Suppressor macrophage treated with lipopolysaccharide for 4 hours (primary cell): ENCODE data around the gene GPAT3.
"Not testable (repeated sequence)": the region's sequence is repeated elsewhere in the genome, so short reads cannot be mapped to it uniquely, and the experiment has no call there.

Experiments
- DNase-seq: peaks from one replicate; pipeline ENCODE4 v3.0.0-alpha.2; 2020

GPAT3 gene

GRCh38 chr4:83605744-83606172 is 69.8 kb downstream of the GPAT3 start:
- DNase-seq, result no peak

DNA sequence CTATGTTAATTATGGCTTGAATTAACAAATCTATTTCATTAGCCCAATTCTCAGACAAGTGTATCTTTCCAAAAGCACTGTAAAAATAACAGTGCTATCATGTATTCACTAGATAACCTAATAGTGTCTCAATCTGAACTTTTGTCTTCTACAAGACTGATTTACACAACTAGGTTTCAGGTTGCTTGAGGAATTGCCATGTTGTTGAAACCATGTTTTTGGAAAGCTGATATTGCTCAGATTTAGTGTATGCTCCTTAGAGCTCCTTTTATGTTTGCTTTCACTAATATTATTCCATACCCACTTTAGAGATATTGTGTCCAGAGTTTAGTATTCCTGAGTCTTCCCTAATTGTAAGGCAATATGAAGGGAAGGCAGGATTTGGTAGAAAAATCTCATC is 70.6 kb downstream of the GPAT3 start:
- no peak for DNase-seq

- no peak for DNase-seq
Measured at GRCh38 chr4:83606898-83607297, 71.0 kb downstream of the GPAT3 start.

DNA sequence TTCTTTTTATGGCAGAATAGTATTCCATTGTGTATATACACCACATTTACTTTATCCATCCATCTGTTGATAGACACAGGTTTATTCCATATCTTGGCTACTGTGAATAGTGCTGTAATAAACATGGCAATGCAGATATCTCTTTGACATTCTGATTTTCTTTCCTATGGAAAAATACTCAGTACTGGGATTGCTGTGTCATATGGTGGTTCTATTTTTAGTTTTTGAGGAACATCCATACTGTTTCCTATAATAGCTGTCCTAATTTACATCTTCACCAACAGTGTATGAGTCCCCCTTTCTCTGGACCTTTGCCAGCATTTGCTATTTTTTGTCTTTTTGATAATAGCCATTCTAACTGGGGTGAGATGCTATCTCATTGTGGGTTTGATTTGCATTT is 73.5 kb downstream of the GPAT3 start:
- DNase-seq, result peak; percentile 8

DNA sequence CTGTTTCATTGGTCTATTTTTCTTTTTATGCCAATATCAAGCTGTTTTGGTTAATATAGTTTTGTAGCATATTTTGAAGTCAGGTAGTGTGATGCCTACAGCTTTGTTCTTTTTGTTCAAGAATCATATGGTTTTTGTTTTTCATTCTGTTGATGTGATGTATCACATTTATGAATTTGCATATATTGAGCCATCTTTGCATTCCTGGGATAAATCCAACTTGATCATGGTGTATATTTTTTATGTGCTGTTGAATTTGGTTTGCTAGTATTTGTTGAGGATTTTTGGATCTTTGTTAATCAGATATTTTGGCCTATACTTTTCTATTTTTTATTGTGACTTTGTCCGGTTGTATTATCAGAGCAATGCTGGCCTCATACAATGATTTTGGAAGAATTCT is 74.8 kb downstream of the GPAT3 start:
- DNase-seq, result no peak

GRCh38 chr4:83613023-83613422 is 77.1 kb downstream of the GPAT3 start:
- DNase-seq, result no peak

DNA sequence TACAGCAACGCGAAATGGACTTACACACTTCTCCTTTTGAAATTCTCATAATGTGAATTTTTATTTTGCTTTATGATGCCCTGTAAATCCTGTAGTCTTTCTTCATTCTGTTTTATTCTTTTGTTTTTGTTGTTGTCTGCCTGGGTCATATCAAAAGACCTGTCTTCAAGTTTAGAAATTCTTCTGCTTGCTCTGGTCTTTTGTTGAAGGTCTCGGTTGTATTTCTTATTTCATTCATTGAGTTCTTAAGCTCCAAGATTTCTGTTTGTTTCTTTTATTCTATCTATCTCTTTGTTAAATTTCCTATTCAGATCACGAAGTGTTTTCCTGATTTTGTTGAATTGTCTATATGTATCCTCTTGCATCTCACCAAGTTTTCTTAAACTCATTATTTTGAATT is 78.1 kb downstream of the GPAT3 start:
- no peak for DNase-seq

DNA sequence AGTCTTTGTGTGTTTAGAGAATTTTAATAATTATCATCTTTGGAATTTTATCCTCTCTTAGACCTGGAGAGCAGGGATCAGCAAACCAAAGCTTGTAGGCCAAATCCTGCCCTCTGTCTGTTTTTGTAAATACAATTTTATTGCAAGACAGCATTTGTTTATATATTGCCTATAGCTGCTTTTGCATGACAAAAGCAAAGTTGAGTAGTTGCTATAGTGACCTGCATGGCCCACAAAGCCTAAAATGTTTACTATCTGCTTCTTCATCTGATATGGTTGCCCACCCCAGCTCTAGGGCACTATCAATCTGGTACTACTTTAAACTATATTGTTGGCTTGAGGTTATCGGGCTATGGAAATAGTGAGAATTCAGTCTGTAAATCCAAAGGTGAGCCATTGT is 80.3 kb downstream of the GPAT3 start:
- DNase-seq, result no peak

- no peak for DNase-seq
Measured at GRCh38 chr4:83617371-83618035, 81.6 kb downstream of the GPAT3 start.

- DNase-seq, result peak; percentile 14
Measured at GRCh38 chr4:83618431-83618830, 82.5 kb downstream of the GPAT3 start.

- peak; percentile 67 for DNase-seq
Measured at GRCh38 chr4:83618991-83619645, 83.2 kb downstream of the GPAT3 start.

DNA sequence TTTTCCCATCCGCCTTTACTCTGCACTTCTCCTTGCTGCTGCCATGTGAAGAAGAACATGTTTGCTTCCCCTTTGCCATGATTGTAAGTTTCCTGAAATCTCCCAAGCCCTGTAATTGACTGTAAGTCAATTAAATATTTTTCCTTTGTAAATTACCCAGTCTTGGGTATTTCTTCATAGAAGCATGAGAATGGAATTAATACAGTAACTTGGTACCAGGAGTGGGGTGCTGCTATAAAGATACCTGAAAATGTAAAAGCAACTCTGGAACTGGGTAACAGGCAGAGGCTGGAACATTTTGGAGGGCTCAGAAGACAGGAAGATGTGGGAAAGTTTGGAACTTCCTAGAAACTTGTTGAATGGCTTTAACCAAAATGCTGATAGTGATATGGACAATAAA is 86.2 kb downstream of the GPAT3 start:
- not testable (repeated sequence) for DNase-seq

DNA sequence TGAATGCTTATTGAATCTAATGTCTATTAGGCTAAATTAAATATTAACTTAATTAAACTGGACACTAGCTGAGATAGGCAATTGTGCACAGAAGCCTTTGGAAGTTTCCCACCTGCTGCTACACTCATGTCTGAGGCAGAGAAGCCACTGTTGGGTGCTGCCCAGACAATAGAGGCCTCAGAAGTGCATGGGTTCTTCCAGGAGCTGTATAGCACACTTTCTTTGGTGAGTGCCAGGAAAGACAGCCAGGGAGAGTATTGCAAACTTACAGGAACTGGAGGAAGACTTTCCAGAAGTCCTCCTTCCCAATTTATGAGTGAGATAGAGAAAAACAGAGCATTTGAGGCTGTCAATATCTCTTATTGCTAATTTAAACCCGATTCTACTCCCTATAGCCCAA is 89.9 kb downstream of the GPAT3 start:
- DNase-seq, result no peak

- no peak for DNase-seq
Measured at GRCh38 chr4:83626245-83626836, 90.4 kb downstream of the GPAT3 start.

DNA sequence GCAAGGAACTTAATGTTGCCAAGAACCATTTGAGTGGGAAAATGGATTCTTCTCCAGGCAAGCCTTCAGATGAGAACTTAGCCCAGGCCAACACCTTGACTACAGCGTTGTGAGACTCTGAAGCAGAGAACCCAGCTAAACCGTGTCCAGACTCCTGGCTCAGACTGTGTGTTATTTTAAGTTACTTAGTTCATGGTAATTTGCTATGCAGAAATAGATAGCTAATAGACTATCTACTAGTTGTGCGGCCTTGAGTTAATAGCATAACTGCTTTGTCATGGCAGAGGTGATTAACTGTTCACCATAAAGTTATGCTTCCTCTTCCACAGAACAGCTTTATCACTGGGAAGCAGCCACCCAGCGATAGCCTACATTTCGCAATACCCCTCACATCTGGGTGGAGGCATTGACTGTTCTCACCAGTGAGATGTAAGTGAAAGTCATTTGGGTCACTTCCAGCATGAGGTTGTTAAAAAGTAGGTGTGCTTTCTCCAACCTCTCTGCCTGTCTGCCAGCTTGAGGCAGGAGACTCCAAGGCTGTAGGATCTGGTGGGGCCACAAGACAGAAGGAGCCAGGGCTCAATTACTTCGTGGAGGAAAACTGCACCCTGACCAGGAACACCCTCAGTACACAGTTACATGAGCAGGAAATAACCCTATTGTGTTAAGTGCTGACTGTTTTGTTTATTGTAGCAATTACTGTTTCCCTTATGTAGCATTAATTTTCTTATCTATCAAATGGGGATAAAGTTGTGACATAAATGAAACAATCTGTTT is 94.2 kb downstream of the GPAT3 start:
- peak; percentile 90 for DNase-seq

GRCh38 chr4:83631066-83631465 is 95.2 kb downstream of the GPAT3 start:
- no peak for DNase-seq

DNA sequence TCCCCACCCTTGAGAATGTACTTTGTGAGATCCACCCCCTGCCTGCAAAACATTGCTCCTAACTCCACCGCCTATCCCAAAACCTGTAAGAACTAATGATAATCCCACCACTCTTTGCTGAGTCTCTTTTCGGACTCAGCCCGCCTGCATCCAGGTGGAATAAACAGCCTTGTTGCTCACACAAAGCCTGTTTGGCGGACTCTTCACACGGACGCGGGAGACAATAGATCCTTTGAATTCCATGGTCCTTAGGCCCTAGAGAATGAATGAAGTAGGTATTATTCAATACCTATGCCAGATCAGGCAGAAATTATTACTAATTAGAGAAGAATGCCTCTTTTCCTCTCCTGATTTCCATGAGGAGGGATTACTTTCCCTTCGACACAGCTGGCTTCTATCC is 101.0 kb downstream of the GPAT3 start:
- DNase-seq, result no peak

DNA sequence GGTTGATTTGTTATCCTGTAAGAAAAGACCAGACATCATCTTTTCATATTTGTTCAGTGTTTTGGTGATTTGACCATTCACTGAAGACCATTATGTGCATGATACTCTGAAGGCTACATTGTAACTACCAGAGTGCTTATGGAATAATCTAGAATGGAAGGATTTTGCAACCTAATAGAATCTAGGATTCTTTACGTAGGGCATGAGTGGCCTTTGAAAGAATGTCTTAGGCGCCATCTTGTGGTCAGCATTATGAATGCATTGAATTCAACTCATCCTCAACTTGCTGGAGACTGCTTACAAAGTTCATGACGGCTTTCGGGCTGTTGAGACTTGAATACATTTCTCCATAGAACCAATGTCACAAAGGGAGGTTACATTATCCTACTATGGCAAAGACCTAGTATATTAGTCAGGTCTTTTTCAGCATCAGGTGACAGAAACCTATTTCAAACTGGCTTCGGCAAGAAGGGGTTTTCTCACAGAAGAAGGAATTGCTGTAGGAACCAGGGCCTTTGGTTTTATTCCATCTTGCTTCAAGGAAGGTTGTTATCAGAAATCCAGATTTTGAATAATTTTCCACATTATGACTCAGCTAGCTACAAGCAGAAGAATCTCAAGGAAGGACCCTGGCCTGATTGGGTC is 104.1 kb downstream of the GPAT3 start:
- peak; percentile 83 for DNase-seq

GRCh38 chr4:83643036-83643435 is 107.1 kb downstream of the GPAT3 start:
- no peak for DNase-seq

GRCh38 chr4:83644677-83645659 is 109.1 kb downstream of the GPAT3 start:
- peak; percentile 72 for DNase-seq

GRCh38 chr4:83646538-83647239 is 110.8 kb downstream of the GPAT3 start:
- no peak for DNase-seq
